HepG2 (cell line): ENCODE results near the gene MTHFD1. TPM values are rescaled to one million over a fixed set of nuclear protein-coding genes. Genes with fewer than 3 reads are reported as not detected.

Experiments used
- ATAC-seq: fragments of 200-7000 bp; cut with Tn5 transposase; 3 replicates; pipeline ENCODE4 v1.9.1; 2020; ENCODE audit warnings: mild to moderate bottlenecking, moderate library complexity
- BruUV-seq: library from RNA; stranded (reverse); fragments of 400-500 nt; replicated peaks from 2 replicates; lab custom pipeline; 2021; lab: Mats Ljungman, UMichigan
- CTCF ChIA-PET: fragments of 300-600 bp; formaldehyde crosslinking; extraction: SDS; loops from one replicate; lab custom pipeline; 2021; ENCODE audit warnings: low total read pairs, inconsistent platforms, low intra/inter-chr PET ratio; lab: Yijun Ruan, JAX
- POLR2A ChIA-PET: fragments of 350-600 bp; sonication (Branson Sonifier 250); formaldehyde crosslinking; loops from one replicate; lab custom pipeline; 2020; ENCODE audit warnings: antibody characterized with exemption, inconsistent platforms; lab: Yijun Ruan, JAX
- DNase-seq: peaks from one replicate; pipeline ENCODE4 v3.0.0-alpha.2; 2015; ENCODE audit warnings: low spot score
- FAIRE-seq: peaks from 3 replicates; lab custom pipeline; 2011; peaks lifted over from hg19 to GRCh38; lab: Jason Lieb, UNC
- H2AFZ ChIP-seq: one replicate; pipeline ENCODE4 v1.6.1; 2011; ENCODE audit warnings: low read length, inconsistent platforms
- H3K27ac ChIP-seq: fragments of 300-600 bp; 3 replicates; pipeline ENCODE4 v1.8.0; 2011; ENCODE audit warnings: mixed run types, mild to moderate bottlenecking, mixed read lengths, low read length, inconsistent platforms; ENCODE audit not compliant: insufficient read depth; ENCODE audit errors: extremely low read length
- H3K27me3 ChIP-seq, 2 experiments: fragments of 200-600 bp in 1 of 2; 2 replicates in 1 of 2; 3 replicates in 1 of 2; pipeline versions ENCODE4 v1.6.0 to v1.8.0; 2011; ENCODE audit warnings: low read length in 2 of 2, mild to moderate bottlenecking in 2 of 2, moderate library complexity in 2 of 2, inconsistent platforms in 1 of 2; ENCODE audit not compliant: insufficient read depth in 2 of 2, control insufficient read depth in 1 of 2
- H3K36me3 ChIP-seq, 2 experiments: fragments of 200-600 bp in 1 of 2; replicated peaks in 1 of 2; 2 replicates in 1 of 2; 3 replicates in 1 of 2; pipeline versions ENCODE4 v1.5.1 to v1.8.0; 2011; ENCODE audit warnings: low read length in 2 of 2, inconsistent platforms in 1 of 2; ENCODE audit not compliant: insufficient read depth in 2 of 2, control insufficient read depth in 1 of 2
- H3K4me1 ChIP-seq: 2 replicates; pipeline ENCODE4 v1.5.1; 2012; ENCODE audit warnings: low read length, inconsistent platforms; ENCODE audit not compliant: insufficient read depth
- H3K4me2 ChIP-seq: 2 replicates; pipeline ENCODE4 v1.6.0; 2011; ENCODE audit warnings: low read depth, low read length, inconsistent platforms
- H3K4me3 ChIP-seq, 3 experiments: fragments of 200-600 bp in 1 of 3; sonication (generic), shearing (Covaris generic) in 1 of 3; replicated peaks in 1 of 3; 2 replicates each; pipeline ENCODE4 v1.5.1; 2011 to 2016; ENCODE audit warnings: low read length in 3 of 3, inconsistent platforms in 2 of 3, low read depth in 2 of 3, mild to moderate bottlenecking in 2 of 3, control low read depth in 1 of 3, mixed read lengths in 1 of 3; ENCODE audit not compliant: insufficient read depth in 1 of 3
- H3K79me2 ChIP-seq: one replicate; pipeline ENCODE4 v1.6.1; 2011; ENCODE audit warnings: low read length, inconsistent platforms; ENCODE audit not compliant: insufficient read depth
- H3K9ac ChIP-seq: 2 replicates; pipeline ENCODE4 v1.6.0; 2011; ENCODE audit warnings: mild to moderate bottlenecking, low read depth, low read length, inconsistent platforms; ENCODE audit not compliant: insufficient read depth
- H3K9me3 ChIP-seq: 2 replicates; pipeline ENCODE4 v1.5.1; 2012; ENCODE audit warnings: mild to moderate bottlenecking, low read length
- H4K20me1 ChIP-seq: 2 replicates; pipeline ENCODE4 v1.6.0; 2011; ENCODE audit warnings: inconsistent platforms, mild to moderate bottlenecking, low read length, moderate library complexity; ENCODE audit not compliant: insufficient read depth
- EHMT2 ChIP-seq: fragments of 200-600 bp; sonication (generic); IDR thresholded peaks from 2 replicates; pipeline ENCODE4 v1.7.0; 2017; ENCODE audit warnings: antibody characterized with exemption, low read depth, low read length, borderline replicate concordance
- FOXC1 ChIP-seq: sonication (generic); formaldehyde crosslinking; IDR thresholded peaks from 2 replicates; pipeline ENCODE4 v1.8.0; 2022; ENCODE audit warnings: mild to moderate bottlenecking, missing genetic modification reagents, borderline replicate concordance
- FOXO1 ChIP-seq: sonication (generic); formaldehyde crosslinking; IDR thresholded peaks from 2 replicates; pipeline ENCODE4 v1.4.0; 2020; ENCODE audit warnings: missing genetic modification reagents
- HIVEP1 ChIP-seq: sonication (generic); formaldehyde crosslinking; IDR thresholded peaks from 2 replicates; pipeline ENCODE4 v1.4.0; 2020; ENCODE audit warnings: mild to moderate bottlenecking, missing genetic modification reagents
- HOXA3 ChIP-seq: sonication (generic); formaldehyde crosslinking; IDR thresholded peaks from 2 replicates; pipeline ENCODE4 v1.5.0; 2020; ENCODE audit warnings: missing genetic modification reagents
- LCORL ChIP-seq, 2 experiments: fragments of 450-650 bp in 1 of 2; sonication (generic) in 1 of 2; formaldehyde crosslinking in 1 of 2; IDR thresholded peaks; 2 replicates each; pipeline versions ENCODE4 v1.5.0 to v1.6.1; 2017 to 2020; ENCODE audit warnings: antibody characterized with exemption in 1 of 2, missing genetic modification reagents in 1 of 2
- POLR2AphosphoS2 ChIP-seq: IDR thresholded peaks from 2 replicates; pipeline ENCODE4 v1.6.1; 2011; ENCODE audit warnings: low read depth, low read length, improper control_type of control experiment
- ZFP36 ChIP-seq: fragments of 150-350 bp; IDR thresholded peaks from 2 replicates; pipeline ENCODE4 v1.6.1; 2018; ENCODE audit warnings: borderline replicate concordance, low read length, low read depth; ENCODE audit not compliant: partially characterized antibody
- ZNF205 ChIP-seq: IDR thresholded peaks from 2 replicates; pipeline ENCODE4 v1.6.1; 2018; ENCODE audit warnings: missing biosample characterization, missing genetic modification reagents
- ZNF34 ChIP-seq: sonication (generic); formaldehyde crosslinking; IDR thresholded peaks from 2 replicates; pipeline ENCODE4 v1.4.0; 2020; ENCODE audit warnings: mild to moderate bottlenecking, missing genetic modification reagents, borderline replicate concordance
- ZNF510 ChIP-seq: sonication (generic); formaldehyde crosslinking; IDR thresholded peaks from 2 replicates; pipeline ENCODE4 v1.4.0; 2020; ENCODE audit warnings: low read depth, mild to moderate bottlenecking, missing genetic modification reagents
- ZNF703 ChIP-seq: sonication (generic); formaldehyde crosslinking; IDR thresholded peaks from 2 replicates; pipeline ENCODE4 v1.5.1; 2020; ENCODE audit warnings: missing genetic modification reagents, mild to moderate bottlenecking, moderate library complexity, borderline replicate concordance
- ZNF781 ChIP-seq: sonication (generic); formaldehyde crosslinking; IDR thresholded peaks from 2 replicates; pipeline ENCODE4 v1.5.1; 2020; ENCODE audit warnings: borderline replicate concordance, mild to moderate bottlenecking, missing genetic modification reagents; ENCODE audit errors: not compliant biosample characterization
- WGBS: methylation state at CpG from one replicate; pipeline ENCODE4 v1.1.6; 2017; ENCODE audit warnings: low lambda C conversion rate; 5-methylcytosine and 5-hydroxymethylcytosine counted together
- in situ Hi-C: cut with HindIII; loops from 2 replicates; pipeline ENCODE4 v1.10.0; 2017; ENCODE audit warnings: low pct_unique_long_range_greater_than_20kb; ENCODE audit not compliant: extremely low pct_ligation_motif_present
- intact Hi-C: fragments of 100-400 bp; cut with micrococcal nuclease; formaldehyde crosslinking; loops from one replicate; pipeline ENCODE4 v1.10.0; 2022; ENCODE audit not compliant: unreplicated experiment
- polyA plus RNA-seq, 8 experiments: library from polyadenylated mRNA; depleted of rRNA in 3 of 8; stranded (reverse) in 7 of 8; unstranded in 1 of 8; fragments of >200 nt; fragmentation: Illumina TruSeq in 4 of 8; extraction: Trizol in 4 of 8; gene quantifications; 2 replicates each; pipeline versions ENCODE4 v1.2.1 to v1.2.3, GENCODE V29; 2011 to 2016; ENCODE audit warnings: low read depth in 4 of 8, missing spikeins in 1 of 8, mixed read lengths in 1 of 8; ENCODE audit not compliant: insufficient read depth in 1 of 8
- total RNA-seq, 5 experiments: library from RNA; depleted of rRNA; stranded (reverse); fragments of >200 nt; fragmentation: Illumina TruSeq; extraction: Trizol; gene quantifications; 2 replicates each; pipeline ENCODE4 v1.2.3, GENCODE V29; 2016; ENCODE audit warnings: low read depth in 1 of 5
- TF ChIP-seq, protein P1 (sequence below): sonication (generic); formaldehyde crosslinking; IDR thresholded peaks from 2 replicates; pipeline ENCODE4 v1.4.0; 2020; ENCODE audit warnings: missing genetic modification reagents
- TF ChIP-seq, protein P2 (sequence below): sonication (generic); IDR thresholded peaks from 2 replicates; pipeline ENCODE4 v1.6.1; 2016; ENCODE audit warnings: low read depth, borderline replicate concordance

Gene MTHFD1
- total and polyA plus RNA-seq, 2 of the 13 experiments (the other 11 are each of a cell fraction or from before 2014, with no cell fraction given), result 31.0 to 106 TPM

DNA sequence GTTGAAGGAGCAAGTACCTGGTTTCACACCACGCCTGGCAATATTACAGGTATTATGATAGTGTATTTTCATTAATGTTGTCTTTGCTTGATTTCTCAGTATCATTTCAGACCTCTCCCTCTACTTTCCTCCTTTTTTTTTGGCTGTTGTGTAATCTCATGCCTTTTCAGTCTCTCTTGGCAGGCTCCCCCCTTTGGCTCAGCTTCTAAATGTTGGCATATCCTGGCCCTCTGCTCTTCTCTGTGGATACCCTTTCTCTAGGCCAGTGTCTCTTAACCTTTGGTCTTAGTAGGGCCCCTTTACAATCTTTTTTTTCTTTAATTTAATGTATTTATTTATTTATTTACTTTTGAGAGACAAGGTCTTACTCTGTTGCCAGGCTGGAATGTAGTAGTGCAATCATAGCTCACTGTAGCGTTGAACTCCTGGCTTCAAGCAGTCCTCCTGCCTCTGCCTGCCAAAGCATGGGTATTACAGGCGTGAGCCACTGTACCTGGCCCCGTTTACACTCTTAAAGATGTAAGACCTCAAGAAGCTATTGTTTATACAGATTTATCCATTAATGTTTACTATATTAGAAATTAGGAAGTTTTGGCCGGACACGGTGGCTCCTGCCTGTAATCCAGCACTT, 12.8 kb downstream of the MTHFD1 start:
- no peak overlapping the region for H3K27ac ChIP-seq
- FAIRE-seq, result no peak
- POLR2A ChIA-PET, result interaction anchor here (0.9 kb wide), 1 partner anchor 13 kb away, joined by 4 read pairs; the partner anchor contains the start of gene MTHFD1

DNA sequence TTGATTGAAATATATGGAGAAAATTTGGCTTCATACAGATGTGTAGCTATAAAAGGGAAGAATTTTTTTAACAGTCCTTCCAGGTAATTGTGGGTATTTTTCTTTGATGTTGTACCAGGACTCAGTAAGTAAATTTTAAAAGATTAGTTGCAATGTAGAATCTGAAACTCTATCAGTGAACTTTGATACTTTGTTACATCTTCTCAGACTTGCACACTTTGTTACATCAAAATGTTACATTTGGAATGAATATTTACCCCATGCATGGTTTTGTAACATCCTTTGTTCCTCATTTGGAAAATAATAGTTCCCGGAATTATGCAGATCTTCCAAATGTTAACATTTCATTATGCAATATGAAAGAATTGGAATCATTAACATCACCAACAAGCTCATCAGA, 13.8 kb downstream of the MTHFD1 start:
- CTCF ChIA-PET, result no interaction called here
- Histone ChIP-seq H3K36me3 (peaks cover 10 to 30% of the 10 kb centered on the region in 2 experiments; a peak in 4 of 5 replicates), H3K4me1 (peaks cover 16% of the 10 kb centered on the region), H3K9me3 (no peaks in the 10 kb centered on the region), H2AFZ (no peak overlapping the region), H4K20me1 (no peaks in the 10 kb centered on the region; the same call in 1 of the 2 replicates), H3K9ac (no peak overlapping the region), H3K27ac (no peak overlapping the region), H3K79me2 (peaks cover 32% of the 10 kb centered on the region), H3K4me3 (no peak overlapping the region), H3K27me3 (no peaks in the 10 kb centered on the region), H3K4me2 (no peak overlapping the region)
- ATAC-seq (no peak), DNase-seq (peak; percentile 2), FAIRE-seq (no peak)
- no TSS peak for BruUV-seq
- 97% methylated on average over 1 of the region's 1 CpG for WGBS
- in situ Hi-C loops, result no loop called here
- POLR2A ChIA-PET, result no interaction called here
- intact Hi-C loops, result no loop called here
- TF ChIP-seq ZFP36 (no peak), LCORL (IDR thresholded peaks at IDR 0.05) (no peak), LCORL (CRISPR knock-in tag; IDR thresholded peaks at IDR 0.05) (no peak), EHMT2 (no peak), ZNF703 (CRISPR knock-in tag) (no peak), HIVEP1 (CRISPR knock-in tag) (no peak), ZNF205 (CRISPR knock-in tag) (no peak)
- TF ChIP-seq, protein P1, sequence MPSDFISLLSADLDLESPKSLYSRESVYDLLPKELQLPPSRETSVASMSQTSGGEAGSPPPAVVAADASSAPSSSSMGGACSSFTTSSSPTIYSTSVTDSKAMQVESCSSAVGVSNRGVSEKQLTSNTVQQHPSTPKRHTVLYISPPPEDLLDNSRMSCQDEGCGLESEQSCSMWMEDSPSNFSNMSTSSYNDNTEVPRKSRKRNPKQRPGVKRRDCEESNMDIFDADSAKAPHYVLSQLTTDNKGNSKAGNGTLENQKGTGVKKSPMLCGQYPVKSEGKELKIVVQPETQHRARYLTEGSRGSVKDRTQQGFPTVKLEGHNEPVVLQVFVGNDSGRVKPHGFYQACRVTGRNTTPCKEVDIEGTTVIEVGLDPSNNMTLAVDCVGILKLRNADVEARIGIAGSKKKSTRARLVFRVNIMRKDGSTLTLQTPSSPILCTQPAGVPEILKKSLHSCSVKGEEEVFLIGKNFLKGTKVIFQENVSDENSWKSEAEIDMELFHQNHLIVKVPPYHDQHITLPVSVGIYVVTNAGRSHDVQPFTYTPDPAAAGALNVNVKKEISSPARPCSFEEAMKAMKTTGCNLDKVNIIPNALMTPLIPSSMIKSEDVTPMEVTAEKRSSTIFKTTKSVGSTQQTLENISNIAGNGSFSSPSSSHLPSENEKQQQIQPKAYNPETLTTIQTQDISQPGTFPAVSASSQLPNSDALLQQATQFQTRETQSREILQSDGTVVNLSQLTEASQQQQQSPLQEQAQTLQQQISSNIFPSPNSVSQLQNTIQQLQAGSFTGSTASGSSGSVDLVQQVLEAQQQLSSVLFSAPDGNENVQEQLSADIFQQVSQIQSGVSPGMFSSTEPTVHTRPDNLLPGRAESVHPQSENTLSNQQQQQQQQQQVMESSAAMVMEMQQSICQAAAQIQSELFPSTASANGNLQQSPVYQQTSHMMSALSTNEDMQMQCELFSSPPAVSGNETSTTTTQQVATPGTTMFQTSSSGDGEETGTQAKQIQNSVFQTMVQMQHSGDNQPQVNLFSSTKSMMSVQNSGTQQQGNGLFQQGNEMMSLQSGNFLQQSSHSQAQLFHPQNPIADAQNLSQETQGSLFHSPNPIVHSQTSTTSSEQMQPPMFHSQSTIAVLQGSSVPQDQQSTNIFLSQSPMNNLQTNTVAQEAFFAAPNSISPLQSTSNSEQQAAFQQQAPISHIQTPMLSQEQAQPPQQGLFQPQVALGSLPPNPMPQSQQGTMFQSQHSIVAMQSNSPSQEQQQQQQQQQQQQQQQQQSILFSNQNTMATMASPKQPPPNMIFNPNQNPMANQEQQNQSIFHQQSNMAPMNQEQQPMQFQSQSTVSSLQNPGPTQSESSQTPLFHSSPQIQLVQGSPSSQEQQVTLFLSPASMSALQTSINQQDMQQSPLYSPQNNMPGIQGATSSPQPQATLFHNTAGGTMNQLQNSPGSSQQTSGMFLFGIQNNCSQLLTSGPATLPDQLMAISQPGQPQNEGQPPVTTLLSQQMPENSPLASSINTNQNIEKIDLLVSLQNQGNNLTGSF (CRISPR knock-in tag), result no peak

More for the DNA sequence above, 12.8 kb downstream of the MTHFD1 start:
- H3K79me2 ChIP-seq, result peaks cover 33% of the 10 kb centered on the region
- no peaks in the 10 kb centered on the region for H3K27me3 ChIP-seq
- no peak overlapping the region for H3K9ac ChIP-seq
- H2AFZ ChIP-seq, result no peak overlapping the region
- CTCF ChIA-PET, result no interaction called here
- in situ Hi-C loops (no loop called here), intact Hi-C loops (no loop called here)
- DNase-seq, result no peak
- no peaks in the 10 kb centered on the region; the same call in 1 of the 2 replicates for H4K20me1 ChIP-seq
- no peak overlapping the region for H3K4me2 ChIP-seq
- WGBS, result 95% methylated on average over 6 of the region's 6 CpGs
- H3K4me1 ChIP-seq, result peaks cover 16% of the 10 kb centered on the region
- H3K36me3 ChIP-seq, result peaks cover 10 to 24% of the 10 kb centered on the region in 2 experiments; a peak in 4 of 5 replicates
- TSS peak; percentile 46 for BruUV-seq
- no peak overlapping the region for H3K4me3 ChIP-seq
- ATAC-seq, result no peak
- no peaks in the 10 kb centered on the region for H3K9me3 ChIP-seq
- no peak for TF ChIP-seq FOXC1 (CRISPR knock-in tag)
- TF ChIP-seq ZNF34, result no peak
- no peak for TF ChIP-seq POLR2AphosphoS2
- no peak for TF ChIP-seq ZNF781 (CRISPR knock-in tag)
- no peak for TF ChIP-seq ZNF510 (CRISPR knock-in tag)
- no peak for TF ChIP-seq FOXO1 (CRISPR knock-in tag)
- no peak for TF ChIP-seq HOXA3
- TF ChIP-seq, protein P2, sequence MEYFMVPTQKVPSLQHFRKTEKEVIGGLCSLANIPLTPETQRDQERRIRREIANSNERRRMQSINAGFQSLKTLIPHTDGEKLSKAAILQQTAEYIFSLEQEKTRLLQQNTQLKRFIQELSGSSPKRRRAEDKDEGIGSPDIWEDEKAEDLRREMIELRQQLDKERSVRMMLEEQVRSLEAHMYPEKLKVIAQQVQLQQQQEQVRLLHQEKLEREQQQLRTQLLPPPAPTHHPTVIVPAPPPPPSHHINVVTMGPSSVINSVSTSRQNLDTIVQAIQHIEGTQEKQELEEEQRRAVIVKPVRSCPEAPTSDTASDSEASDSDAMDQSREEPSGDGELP, result no peak
